ENCODE measurements around the gene HS6ST1.

The HS6ST1 gene

DNA sequence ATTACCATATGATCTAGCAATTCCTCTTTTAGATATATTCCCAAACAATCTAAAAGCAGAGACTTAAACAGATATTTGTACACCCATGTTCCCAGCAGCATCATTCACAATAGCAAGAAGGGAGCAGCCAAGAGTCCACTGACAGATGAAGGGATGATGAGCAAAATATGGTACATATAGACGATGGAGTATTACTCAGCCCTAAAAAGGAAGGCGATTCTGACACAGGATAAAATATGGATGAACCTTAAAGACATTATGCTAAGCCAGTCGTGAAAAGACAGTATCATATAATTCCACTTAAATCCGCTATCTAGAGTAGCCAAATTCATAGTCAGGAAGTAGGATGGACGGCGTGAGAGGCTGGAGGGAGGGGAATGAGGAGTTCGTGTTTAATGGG is 20.4 kb downstream of the HS6ST1 start:
- DNase-seq = no peak

DNA sequence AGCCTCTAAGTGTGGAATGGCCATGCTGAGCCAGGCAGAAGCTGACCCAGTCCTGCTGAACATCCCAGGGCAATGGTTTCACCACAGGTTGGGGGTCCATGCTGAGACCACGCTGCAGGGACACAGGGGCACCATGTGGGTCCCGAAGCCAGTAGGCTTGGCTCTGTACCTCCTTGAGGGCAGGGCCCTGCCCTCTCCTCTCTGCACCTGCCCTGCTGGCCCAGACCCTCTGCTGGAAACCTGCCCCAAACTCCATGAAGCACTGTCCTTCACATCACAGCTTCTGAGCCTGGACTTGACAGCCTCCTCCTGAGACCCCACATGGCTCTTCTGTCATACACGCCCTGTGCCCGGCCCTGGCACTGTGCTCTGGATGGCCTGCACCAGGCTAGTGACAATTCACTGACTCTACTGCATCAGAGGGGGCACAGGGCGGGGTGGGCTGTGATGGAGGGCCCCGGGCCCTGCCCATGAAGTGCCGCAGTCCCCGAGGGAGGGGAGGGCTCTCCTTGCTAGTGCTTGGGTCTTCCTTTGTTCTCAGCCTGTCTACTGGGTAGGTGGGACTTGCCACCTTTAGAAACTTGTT is 24.7 kb downstream of the HS6ST1 start:
- no peak for DNase-seq

GRCh38 chr2:128293426-128293755 is 25.3 kb downstream of the HS6ST1 start:
- no peak for DNase-seq

- no peak for DNase-seq
These were observed 25.9 kb downstream of the HS6ST1 start for GRCh38 chr2:128292599-128293425.

DNA sequence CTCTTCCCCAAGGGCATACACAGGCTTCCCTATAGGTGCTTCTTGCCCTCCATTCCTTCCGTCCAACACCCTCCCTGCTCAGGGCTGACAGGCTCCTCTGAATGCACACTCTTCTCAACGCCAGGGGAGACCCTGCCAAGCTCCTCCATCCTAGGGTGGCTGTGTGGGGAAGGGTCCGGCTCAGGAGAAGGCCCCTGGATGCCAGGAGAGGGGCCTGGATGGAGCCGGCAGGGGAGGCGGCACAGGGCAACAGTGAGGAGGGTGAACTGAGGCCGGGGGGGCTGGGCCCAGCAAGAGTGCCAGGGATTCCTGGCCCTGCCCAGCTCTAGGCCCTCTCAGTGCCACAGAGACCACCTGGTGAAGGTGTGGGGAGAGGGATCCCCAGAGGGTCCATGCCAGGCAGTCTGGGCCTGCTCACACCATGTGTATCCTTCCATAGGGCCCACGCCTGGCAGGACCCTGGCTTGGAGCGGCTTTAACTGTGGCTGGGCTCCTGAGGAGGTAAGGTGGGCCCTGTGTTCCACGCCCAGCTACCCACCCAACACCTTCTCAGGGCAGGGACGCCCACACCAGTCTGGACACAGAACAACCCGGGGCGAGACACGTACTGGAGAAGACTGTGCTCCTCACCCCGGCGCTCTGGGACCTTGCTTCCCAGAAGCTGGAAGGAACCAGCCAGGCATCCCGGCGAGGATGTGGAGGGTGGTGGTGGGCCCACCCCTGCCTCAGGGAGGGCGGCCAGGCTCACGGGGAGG is 26.6 kb downstream of the HS6ST1 start:
- DNase-seq = no peak

DNA sequence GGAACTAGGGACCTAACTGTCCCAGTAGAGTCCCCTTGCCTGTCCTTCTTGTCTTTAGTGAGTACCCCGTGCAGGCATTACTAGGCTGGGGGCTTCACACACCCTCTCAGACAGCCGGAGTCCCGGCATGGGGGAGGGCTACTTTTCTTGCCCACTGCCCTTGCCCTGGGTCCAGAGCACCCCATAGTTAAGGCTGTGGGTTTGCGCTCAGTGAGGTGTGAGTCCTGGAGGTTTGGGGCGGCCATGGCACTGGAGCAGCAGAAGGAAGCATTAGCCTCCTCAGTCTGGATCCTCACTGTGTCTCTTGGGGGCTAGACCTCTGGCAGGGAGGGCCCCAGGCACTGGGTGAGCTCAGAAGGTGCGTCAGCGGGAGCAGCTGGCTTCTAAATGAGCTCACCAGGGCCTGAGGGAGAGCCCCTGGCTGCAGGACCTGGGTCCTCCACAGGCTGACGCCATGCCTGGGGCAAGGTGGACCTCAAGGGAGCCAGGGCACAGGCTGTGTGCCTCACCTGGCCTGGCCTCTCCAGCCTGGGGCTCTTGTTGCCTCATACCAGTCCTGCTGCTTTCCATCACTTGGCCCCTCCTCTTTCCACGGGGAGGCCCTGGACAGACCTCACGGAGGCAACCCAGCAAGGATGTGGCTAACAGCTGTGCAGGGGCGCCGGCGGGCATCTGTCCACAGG is 27.4 kb downstream of the HS6ST1 start:
- DNase-seq = peak; percentile 5

- no peak for DNase-seq
These were observed 28.3 kb downstream of the HS6ST1 start for GRCh38 chr2:128290356-128290755.

DNA sequence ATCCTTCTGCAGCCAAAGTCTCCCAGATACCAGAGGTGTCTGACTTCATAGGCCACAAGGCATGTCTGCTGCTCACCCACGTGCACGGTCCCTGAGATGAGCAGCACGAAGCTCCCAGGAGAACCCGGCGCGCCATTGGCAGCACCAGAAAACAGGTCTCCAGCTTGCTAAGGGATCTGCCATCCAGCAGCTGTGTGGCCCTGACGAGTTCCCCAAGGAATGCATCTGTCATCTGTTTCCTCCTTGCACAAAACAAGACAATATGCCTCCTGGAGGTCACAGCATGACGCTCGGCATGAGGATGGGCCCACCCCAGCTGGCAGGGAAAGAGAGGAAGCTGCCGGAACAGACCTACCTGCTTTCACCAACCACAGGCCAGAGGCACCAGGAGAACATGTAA is 29.2 kb downstream of the HS6ST1 start:
- DNase-seq = no peak

- no peak for DNase-seq
These were observed 29.9 kb downstream of the HS6ST1 start for GRCh38 chr2:128288781-128289180.

DNA sequence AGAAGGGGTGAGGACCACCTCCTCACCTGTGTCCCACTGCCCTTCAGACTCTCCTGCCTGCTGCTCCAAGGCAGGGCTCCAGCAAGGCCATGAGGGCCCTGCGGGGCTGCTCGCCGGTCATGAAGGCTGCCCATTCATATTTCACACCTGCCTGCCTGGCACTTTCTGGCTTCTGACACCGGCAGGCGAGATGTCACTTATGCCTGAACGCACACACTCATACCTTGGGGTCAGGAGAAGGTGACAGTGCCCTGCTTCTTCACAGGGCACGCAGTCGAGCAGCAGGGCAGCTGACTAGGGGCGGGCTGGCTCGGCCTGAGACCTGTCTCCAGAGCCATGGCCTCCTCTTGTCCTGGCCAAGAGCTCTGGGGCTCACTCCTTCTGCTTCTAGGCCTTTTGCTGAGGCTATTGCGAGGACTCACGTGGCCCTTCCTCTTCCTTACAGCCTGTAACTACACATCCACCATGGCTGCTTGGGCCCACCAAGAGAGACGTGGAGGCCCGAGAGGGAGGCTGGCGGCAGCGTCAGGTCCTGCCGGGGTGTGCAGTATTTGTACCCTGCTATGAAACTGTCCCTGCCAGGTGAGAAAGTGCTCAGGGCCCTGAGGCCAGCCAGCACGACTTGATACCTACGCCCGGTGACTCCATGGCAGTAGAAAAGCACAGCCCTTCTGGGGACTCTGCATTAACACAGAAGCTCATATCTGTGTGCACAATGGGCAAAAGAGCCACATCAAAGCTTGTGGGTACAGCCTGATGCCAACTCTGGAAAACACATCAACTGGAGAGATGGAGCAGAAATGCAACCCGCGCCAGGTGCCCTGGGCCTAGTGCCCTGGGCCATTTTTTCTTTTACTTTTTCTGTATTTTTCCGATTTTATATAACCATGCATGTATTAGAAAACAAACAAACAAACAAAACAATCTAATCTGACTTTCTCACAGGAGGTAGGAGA is 30.6 kb downstream of the HS6ST1 start:
- DNase-seq = no peak

- DNase-seq = no peak
These were observed 31.5 kb downstream of the HS6ST1 start for GRCh38 chr2:128286905-128287779.

DNA sequence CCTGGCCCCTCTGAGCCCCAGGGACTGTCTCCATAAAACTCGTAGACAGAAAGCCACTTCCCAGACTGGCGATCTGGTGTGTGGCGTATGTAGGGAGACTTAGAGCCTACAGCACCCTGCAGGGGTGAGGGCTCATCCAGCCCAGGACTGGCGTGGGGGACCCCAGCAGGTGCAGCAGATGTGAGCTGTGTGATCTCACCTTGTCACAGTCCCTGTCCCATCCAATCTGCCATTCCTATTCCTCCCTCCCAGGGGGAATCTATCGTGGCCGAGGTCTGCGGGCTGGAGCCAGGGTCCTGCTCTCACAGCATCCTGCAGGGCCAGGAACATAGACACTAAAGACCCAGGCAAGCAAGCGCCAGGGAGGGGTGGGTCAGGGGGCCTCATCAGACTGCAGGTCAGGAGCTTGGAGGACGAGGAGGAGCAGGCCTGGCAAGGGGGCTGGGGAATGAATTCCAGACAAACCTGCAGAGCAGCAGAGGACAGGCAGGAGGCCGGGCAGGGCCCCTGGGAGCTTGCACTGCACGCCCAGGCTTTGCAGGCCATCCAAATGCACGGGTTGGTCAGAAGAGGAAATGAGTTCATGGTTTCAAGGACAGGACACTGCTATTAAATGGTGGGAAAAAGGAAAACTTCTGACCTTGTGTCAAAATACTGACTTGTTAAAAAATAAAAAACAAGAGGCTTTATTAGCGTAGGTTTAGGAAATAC is 32.5 kb downstream of the HS6ST1 start:
- DNase-seq = no peak

DNA sequence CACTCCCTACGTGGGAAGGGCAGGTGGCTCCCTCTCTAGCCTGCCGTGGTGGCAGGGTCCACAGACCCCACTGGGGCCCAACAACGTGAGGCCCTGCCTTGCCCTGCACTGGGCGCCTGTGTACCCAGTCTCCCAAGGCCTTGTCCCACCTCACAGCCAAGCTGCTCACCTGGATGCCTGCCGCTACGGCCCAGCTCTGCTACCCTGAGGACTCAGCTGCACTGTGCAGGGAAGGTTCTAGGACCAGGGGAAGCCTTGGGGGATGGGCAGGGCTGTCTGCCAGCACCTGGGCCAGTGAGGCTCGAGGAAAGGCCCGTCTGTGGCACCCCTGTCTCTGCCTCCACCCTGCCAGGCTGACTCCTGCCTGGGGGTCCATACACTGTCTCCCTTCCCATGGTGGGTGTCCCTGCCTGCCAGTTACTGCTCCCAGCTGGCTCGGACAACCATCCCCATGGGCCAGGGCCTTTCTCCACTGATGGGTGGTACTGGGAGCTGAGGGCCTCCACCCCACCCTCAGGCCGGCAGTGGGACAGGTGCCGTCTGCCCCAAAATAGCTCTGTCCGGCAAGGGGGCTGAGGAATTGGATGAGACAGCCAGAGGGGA is 33.2 kb downstream of the HS6ST1 start:
- no peak for DNase-seq

- DNase-seq = no peak
These were observed 33.8 kb downstream of the HS6ST1 start for GRCh38 chr2:128284841-128285240.

DNA sequence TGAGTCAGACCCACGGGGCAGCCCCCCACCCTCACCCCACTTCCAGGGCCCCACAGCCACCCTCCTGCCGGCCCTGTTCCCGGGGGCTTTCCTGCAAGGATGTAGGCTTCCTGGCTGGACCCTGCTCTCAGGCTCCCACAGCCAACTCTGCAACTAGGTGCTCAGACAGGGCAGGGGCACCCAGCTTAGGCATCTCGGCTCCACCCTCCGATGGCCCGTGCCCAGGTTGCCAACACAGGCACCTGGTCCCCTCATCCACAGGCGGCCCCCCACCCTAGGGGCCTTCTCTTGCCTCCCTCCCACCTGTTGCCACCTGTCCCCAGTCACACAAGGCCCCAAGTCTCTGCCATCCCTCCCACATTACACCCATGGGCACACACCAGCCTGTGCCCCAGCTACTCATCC is 34.6 kb downstream of the HS6ST1 start:
- no peak for DNase-seq

- DNase-seq = no peak
These were observed 35.5 kb downstream of the HS6ST1 start for GRCh38 chr2:128282976-128283810.

DNA sequence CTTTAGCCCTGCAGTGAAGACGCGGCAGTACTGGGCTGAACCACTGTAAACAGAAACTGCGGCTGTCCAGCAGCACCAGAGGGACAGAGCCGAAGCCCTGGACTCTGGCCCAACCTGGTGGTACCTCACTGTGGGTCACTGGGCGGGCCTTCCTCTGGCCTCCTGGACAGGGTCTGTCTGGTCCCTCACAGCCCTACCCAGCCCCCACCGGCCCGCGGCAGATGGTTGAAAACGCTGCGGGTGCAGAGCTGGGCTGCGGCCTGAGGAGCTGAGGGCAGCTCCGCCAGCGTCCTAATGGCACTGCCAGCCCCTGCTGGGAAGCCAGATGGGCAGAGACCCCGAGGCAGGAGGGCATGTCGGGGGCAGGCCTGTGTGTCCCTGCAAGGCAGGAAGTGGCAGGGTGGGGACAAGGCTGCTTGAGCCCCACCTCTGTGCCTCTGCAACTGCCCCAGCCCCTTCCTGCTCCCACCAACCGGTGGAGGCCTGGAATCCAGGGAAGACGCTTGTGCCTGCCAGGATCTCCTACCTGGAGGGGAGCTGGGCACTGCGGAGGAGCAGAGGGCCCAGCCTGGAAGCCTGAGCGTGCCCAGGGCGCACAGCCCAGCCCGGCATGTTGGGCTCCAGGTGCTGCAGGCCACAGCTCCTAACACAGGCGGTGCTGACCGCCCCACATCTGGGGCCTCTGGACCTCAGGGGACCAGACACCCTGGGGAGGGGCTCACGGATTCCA is 36.3 kb downstream of the HS6ST1 start:
- DNase-seq = no peak

DNA sequence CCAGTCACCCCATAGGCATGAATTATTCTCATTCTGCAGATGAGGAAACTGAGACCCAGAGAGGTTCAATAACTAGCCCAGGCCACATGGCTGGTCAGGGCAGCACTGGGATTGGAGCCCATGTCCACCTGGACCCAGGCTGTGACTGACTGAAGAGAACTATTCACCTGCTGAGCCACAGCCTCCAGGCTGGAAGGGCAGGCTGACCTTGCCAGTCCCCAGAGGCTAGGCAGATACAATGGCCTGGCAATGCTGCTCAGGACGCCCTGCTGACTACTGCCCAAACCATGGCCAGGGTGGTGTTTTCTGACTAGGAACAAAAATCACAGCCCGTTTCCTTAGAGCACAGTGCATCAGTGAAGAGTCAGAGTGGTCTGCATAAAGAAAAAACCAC is 36.8 kb downstream of the HS6ST1 start:
- DNase-seq = no peak
